PC-9 (cell line): Measurements from ENCODE around the gene ATP6V1A. TPM values are rescaled to one million over a fixed set of nuclear protein-coding genes. Genes with fewer than 3 reads are reported as not detected.
A peak's percentile ranks its signal among the peaks of the same experiment; 100 is the strongest.

ENCODE experiments used
- BruUV-seq: library from RNA; stranded (reverse); fragments of 400-500 nt; replicated peaks from 2 replicates; lab custom pipeline; 2021; lab: Mats Ljungman, UMichigan
- CTCF ChIA-PET: fragments of 300-600 bp; sonication (Branson Sonifier 250); formaldehyde crosslinking; loops from one replicate; lab custom pipeline; 2022; ENCODE audit warnings: antibody characterized with exemption; lab: Charles Lee
- POLR2A ChIA-PET: fragments of 300-600 bp; sonication (Branson Sonifier 250); formaldehyde crosslinking; loops from one replicate; lab custom pipeline; 2022; ENCODE audit warnings: antibody characterized with exemption; ENCODE audit not compliant: unreplicated experiment; lab: Charles Lee
- DNase-seq, 2 experiments: peaks; one replicate each; pipeline versions ENCODE4 v3.0.0 to v3.0.0-alpha.2; 2015 to 2022; ENCODE audit warnings: mixed read lengths in 1 of 2
- H2AFZ ChIP-seq: fragments of 200-600 bp; sonication (generic); 2 replicates; pipeline ENCODE4 v1.8.1; 2017; ENCODE audit warnings: antibody characterized with exemption
- H3F3A ChIP-seq: fragments of 200-600 bp; sonication (generic); 2 replicates; pipeline ENCODE4 v1.8.1; 2017; ENCODE audit warnings: antibody characterized with exemption, mild to moderate bottlenecking, low read depth; ENCODE audit not compliant: insufficient read depth
- H3K27ac ChIP-seq: fragments of 200-600 bp; sonication (generic); 2 replicates; pipeline ENCODE4 v1.6.1; 2016; ENCODE audit warnings: mixed run types
- H3K27me3 ChIP-seq: fragments of 200-600 bp; sonication (generic); 2 replicates; pipeline ENCODE4 v1.6.1; 2016; ENCODE audit warnings: low read depth, mixed run types; ENCODE audit not compliant: insufficient read depth
- H3K36me3 ChIP-seq: fragments of 200-600 bp; sonication (generic); 2 replicates; pipeline ENCODE4 v1.6.1; 2016; ENCODE audit warnings: low read depth, mixed run types
- H3K4me1 ChIP-seq: fragments of 200-600 bp; sonication (generic); replicated peaks from 2 replicates; pipeline ENCODE4 v1.6.1; 2016; ENCODE audit warnings: mixed run types; ENCODE audit not compliant: insufficient read depth
- H3K4me2 ChIP-seq: fragments of 200-600 bp; sonication (generic); 2 replicates; pipeline ENCODE4 v1.6.1; 2017; ENCODE audit warnings: mixed run types
- H3K4me3 ChIP-seq: fragments of 200-600 bp; sonication (generic); 2 replicates; pipeline ENCODE4 v1.6.1; 2016; ENCODE audit warnings: mixed run types
- H3K79me2 ChIP-seq: fragments of 200-600 bp; sonication (generic); 2 replicates; pipeline ENCODE4 v1.6.1; 2017; ENCODE audit warnings: low read depth, mixed run types
- H3K9me2 ChIP-seq: fragments of 200-600 bp; sonication (generic); 2 replicates; pipeline ENCODE4 v1.8.1; 2017; ENCODE audit warnings: mild to moderate bottlenecking; ENCODE audit not compliant: insufficient read depth
- H3K9me3 ChIP-seq: fragments of 200-600 bp; sonication (generic); 2 replicates; pipeline ENCODE4 v1.8.1; 2016; ENCODE audit warnings: low read depth; ENCODE audit not compliant: insufficient read depth
- H4K20me1 ChIP-seq: fragments of 200-600 bp; sonication (generic); 2 replicates; pipeline ENCODE4 v1.8.1; 2017; ENCODE audit not compliant: insufficient read depth
- CTCF ChIP-seq: fragments of 200-600 bp; sonication (generic); conservative IDR thresholded peaks from 2 replicates; pipeline ENCODE4 v1.6.1; 2017; ENCODE audit warnings: mixed run types, antibody characterized with exemption, mild to moderate bottlenecking, moderate library complexity
- EZH2 ChIP-seq: fragments of 200-600 bp; sonication (generic); IDR thresholded peaks from 2 replicates; pipeline ENCODE4 v1.8.0; 2017; ENCODE audit warnings: antibody characterized with exemption, low read depth
- intact Hi-C: fragments of 100-400 bp; cut with micrococcal nuclease; formaldehyde crosslinking; loops from one replicate; pipeline ENCODE4 v1.10.0; 2022; ENCODE audit not compliant: unreplicated experiment
- total RNA-seq: library from RNA; stranded (reverse); gene quantifications from 2 replicates; pipeline ENCODE4 v1.2.3, GENCODE V29; 2021

The ATP6V1A gene
- total RNA-seq, 1 experiment from 2014 or later, result 75.1 TPM

- Histone ChIP-seq H3K9me2 (no peaks in the 10 kb centered on the region), H3K27me3 (no peaks in the 10 kb centered on the region), H3K4me1 (peaks cover 13% of the 10 kb centered on the region), H2AFZ (peak overlapping the region; percentile 98; the same call in 1 of the 2 replicates), H4K20me1 (no peaks in the 10 kb centered on the region), H3K27ac (no peak overlapping the region), H3K4me3 (peak overlapping the region; percentile 76; the same call in 1 of the 2 replicates), H3F3A (peaks cover 15% of the 10 kb centered on the region; the same call in 1 of the 2 replicates), H3K4me2 (peak overlapping the region; percentile 92), H3K79me2 (peaks cover 26% of the 10 kb centered on the region), H3K9me3 (no peaks in the 10 kb centered on the region), H3K36me3 (no peaks in the 10 kb centered on the region)
- DNase-seq, result no peak
- ChIA-PET POLR2A (interaction anchor here (0.6 to 0.7 kb wide), 2 partner anchors 32 to 129 kb away, joined by 5 to 11 read pairs; no protein-coding TSS in a partner anchor), CTCF (interaction anchor here (0.6 kb wide), 1 partner anchor 46 kb away, joined by 4 read pairs; no protein-coding TSS in a partner anchor)
- no TSS peak for BruUV-seq
- intact Hi-C loops, result loop anchor here (10.0 kb wide), 2 partner anchors 203 to 1133 kb away; partner anchors contain the start of genes ATG3 and SLC35A5
- TF ChIP-seq EZH2 (no peak), CTCF (no peak)
Measured at GRCh38 chr3:113698213-113698742, 48.6 kb upstream of the ATP6V1A start.

GRCh38 chr3:113698956-113699355 is 47.9 kb upstream of the ATP6V1A start:
- no peaks in the 10 kb centered on the region for H3K27me3 ChIP-seq
- H2AFZ ChIP-seq, result no peak overlapping the region
- TF ChIP-seq EZH2 (no peak), CTCF (no peak)
- POLR2A ChIA-PET, result interaction anchor here (0.6 kb wide), 1 partner anchor 130 kb away, joined by 5 read pairs; no protein-coding TSS in a partner anchor
- H3K4me2 ChIP-seq, result peak overlapping the region; percentile 92; the same call in 1 of the 2 replicates
- intact Hi-C loops, result loop anchor here (10.0 kb wide), 2 partner anchors 204 to 1134 kb away; partner anchors contain the start of genes ATG3 and SLC35A5
- H4K20me1 ChIP-seq, result no peaks in the 10 kb centered on the region
- H3K27ac ChIP-seq, result no peak overlapping the region
- no peaks in the 10 kb centered on the region for H3K9me2 ChIP-seq
- H3F3A ChIP-seq, result peaks cover 15% of the 10 kb centered on the region; the same call in 1 of the 2 replicates
- H3K4me3 ChIP-seq, result no peak overlapping the region; the same call in 1 of the 2 replicates
- peaks cover 20% of the 10 kb centered on the region for H3K79me2 ChIP-seq
- H3K4me1 ChIP-seq, result peaks cover 13% of the 10 kb centered on the region
- no peaks in the 10 kb centered on the region for H3K36me3 ChIP-seq
- DNase-seq, result peak in 1 of 2 experiments; percentile 38
- BruUV-seq, result no TSS peak
- H3K9me3 ChIP-seq, result no peaks in the 10 kb centered on the region
- CTCF ChIA-PET, result no interaction called here

GRCh38 chr3:113707835-113708234 is 39.0 kb upstream of the ATP6V1A start:
- CTCF ChIA-PET, result interaction anchor here (0.6 kb wide), 1 partner anchor 233 kb away, joined by 5 read pairs; no protein-coding TSS in a partner anchor
- no peak overlapping the region for H3K27ac ChIP-seq

More at GRCh38 chr3:113707835-113708234, 39.0 kb upstream of the ATP6V1A start:
- Histone ChIP-seq H3K79me2 (no peaks in the 10 kb centered on the region), H4K20me1 (no peaks in the 10 kb centered on the region; the same call in 1 of the 2 replicates), H3K4me3 (no peak overlapping the region), H3K36me3 (no peaks in the 10 kb centered on the region), H3K9me3 (no peaks in the 10 kb centered on the region), H2AFZ (no peak overlapping the region), H3K4me1 (no peaks in the 10 kb centered on the region), H3K4me2 (no peak overlapping the region), H3F3A (peaks cover 13% of the 10 kb centered on the region; the same call in 1 of the 2 replicates), H3K27me3 (no peaks in the 10 kb centered on the region), H3K9me2 (no peaks in the 10 kb centered on the region)
- BruUV-seq, result no TSS peak
- POLR2A ChIA-PET, result no interaction called here
- DNase-seq, result no peak
- TF ChIP-seq CTCF (no peak), EZH2 (no peak)
- intact Hi-C loops, result no loop called here
